Stimulated activated CD8-positive, alpha-beta memory T cell treated with anti-CD3 and anti-CD28 coated beads, Interleukin-15, amount 100 ng/mL, for 48 hours (primary cell): Measurements from ENCODE around the gene VAMP1.
A peak's percentile ranks its signal among the peaks of the same experiment; 100 is the strongest.

ENCODE experiments used
- DNase-seq, 2 donors: peaks; one replicate each; pipeline ENCODE4 v3.0.0-alpha.2; 2020; ENCODE audit warnings: low read depth in 2 of 2

The VAMP1 gene

GRCh38 chr12:6425590-6426531 is 44.6 kb downstream of the VAMP1 start:
- no peak for DNase-seq

- no peak for DNase-seq
Measured at GRCh38 chr12:6424866-6425265, 45.6 kb downstream of the VAMP1 start.

DNA sequence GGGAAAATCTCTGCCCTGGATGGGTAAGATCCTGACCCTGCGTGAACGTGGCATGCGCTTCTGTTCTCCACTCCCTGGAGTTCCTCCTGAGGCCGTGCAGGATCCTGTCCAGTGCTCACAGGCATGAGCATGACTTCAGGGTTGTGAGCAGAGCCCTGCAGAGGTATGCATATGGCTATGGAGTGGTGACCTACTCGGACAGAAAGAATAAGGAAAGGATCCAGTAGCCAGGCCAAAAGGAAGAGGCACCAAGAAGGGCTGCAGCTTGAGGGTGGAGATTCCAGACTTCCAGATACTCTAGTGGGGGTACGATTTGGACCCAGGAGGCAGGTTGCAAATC is 46.5 kb downstream of the VAMP1 start:
- no peak for DNase-seq

DNA sequence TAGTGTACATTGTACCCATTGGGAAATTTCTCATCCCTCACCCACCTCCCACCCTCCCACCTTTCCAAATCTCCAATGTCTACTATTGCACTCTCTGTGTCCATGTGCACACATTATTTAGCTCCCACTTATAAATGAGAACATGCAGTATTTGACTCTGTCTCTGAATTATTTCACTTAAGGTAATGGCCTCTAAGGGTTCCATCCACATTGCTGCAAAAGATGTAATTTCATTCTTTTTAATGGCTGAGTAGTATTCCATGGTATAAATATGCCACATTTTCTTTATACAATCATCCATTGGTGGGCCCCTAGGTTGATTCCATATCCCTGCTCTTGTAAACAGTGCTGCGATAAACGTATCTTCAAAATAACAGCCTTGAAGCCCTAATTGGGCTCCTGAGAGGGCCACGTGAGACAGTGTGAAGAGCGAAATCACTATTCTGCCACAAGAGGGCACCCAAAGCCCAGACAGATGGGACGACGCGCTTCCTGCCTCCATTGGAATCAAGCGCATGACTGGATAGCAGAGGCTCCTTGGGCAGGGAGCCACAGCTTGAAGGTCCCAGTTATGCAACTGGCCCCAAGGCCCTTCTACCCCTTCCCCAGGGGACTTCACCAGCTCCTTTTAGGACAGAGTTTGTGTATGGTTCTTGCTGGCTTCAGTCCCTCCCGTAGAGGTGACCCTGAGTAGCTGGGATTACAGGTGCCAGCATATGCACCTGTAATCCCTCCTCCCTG is 47.0 kb downstream of the VAMP1 start:
- peak in 1 of 2 donors; percentile 57 for DNase-seq

DNA sequence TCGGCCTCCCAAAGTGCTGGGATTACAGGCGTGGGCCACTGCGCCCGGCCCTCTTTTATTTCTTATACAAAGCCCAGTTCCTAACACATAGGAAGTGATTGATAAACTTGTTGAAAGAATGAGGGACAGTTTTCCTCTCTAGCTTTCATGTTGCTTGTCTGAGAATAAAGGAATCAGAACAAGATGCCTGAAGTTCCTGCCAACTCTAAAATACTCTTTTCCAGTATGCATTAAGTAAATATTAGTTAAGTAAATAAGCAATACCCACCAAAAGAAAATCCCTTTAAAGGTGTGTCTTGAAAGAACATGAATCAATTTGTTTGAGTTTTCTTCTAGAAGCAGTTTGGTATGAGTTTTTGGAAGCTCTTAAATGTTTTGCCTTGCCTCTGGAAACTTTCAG is 50.1 kb downstream of the VAMP1 start:
- no peak for DNase-seq

GRCh38 chr12:6418796-6419195 is 51.7 kb downstream of the VAMP1 start:
- DNase-seq = no peak

DNA sequence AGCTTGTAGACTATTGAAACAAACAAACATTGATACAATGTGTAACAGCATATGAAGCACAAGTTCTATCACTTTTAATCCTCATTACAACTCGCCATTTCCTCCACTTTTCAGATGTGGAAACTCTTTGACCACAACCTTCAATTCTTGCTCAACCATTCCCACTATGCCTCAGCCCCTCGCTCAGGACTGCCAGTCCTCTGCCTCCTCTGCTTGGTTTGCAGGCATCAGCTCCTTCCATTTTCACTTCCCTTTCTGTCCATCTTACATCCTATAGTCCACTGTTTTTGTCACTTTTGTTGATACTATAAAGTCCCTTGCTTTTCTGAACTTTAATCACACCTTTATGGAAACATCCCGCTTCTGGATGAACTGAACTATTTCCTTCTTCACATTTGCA is 53.9 kb downstream of the VAMP1 start:
- no peak for DNase-seq
